ENCODE results near the gene DNPH1.

DNPH1 gene

DNA sequence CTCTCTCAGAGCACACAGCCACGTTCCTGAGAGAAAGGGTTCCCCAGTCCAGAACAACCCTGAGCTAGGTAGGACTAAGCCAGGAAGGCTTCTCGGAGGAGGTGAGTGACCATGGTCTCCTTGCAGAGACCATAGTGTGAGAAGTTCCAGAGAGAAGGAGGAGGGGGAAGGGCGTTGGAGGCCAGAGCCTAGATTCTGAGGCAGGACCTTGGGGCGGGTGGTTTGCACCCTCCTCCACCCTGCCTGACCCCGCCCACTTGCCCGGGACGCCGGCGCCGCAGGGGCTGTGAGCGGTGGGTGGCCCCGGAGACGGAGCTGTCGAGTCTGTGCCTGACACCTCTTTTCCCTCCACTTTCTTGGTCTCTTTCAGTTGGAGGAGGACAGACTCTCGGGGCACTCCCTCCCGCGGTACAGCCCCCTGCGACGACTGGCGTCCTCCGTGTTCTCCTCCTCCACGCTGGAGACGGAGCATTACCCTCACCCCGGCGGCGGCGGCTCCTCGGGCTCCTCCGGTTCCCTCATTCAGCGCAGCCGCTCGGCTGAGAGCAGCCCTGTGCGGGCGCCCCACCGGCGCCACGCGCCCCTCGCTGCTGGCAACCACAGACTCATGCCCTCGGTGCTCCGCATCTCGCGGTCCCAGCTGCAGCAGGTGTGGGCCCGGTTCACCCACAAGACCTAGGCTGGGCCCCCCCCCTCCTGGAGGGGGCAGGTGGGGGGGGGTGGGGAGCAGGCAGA is 40.2 kb upstream of the DNPH1 start:
- ChIA-PET POLR2A (ENCODE audit: low non-redundant PET) (no interaction called here), CTCF (interaction anchor here (0.7 to 1.6 kb wide), 2 partner anchors 39 to 65 kb away, joined by 3 to 8 read pairs; partner anchors contain the start of gene CRIP3)
- no peak for DNase-seq (ENCODE audit: low spot score)
- H3K27ac ChIP-seq, result no peak overlapping the region
- TF ChIP-seq, protein P1, sequence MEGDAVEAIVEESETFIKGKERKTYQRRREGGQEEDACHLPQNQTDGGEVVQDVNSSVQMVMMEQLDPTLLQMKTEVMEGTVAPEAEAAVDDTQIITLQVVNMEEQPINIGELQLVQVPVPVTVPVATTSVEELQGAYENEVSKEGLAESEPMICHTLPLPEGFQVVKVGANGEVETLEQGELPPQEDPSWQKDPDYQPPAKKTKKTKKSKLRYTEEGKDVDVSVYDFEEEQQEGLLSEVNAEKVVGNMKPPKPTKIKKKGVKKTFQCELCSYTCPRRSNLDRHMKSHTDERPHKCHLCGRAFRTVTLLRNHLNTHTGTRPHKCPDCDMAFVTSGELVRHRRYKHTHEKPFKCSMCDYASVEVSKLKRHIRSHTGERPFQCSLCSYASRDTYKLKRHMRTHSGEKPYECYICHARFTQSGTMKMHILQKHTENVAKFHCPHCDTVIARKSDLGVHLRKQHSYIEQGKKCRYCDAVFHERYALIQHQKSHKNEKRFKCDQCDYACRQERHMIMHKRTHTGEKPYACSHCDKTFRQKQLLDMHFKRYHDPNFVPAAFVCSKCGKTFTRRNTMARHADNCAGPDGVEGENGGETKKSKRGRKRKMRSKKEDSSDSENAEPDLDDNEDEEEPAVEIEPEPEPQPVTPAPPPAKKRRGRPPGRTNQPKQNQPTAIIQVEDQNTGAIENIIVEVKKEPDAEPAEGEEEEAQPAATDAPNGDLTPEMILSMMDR (conservative IDR thresholded peaks at IDR 0.05; ENCODE audit: low read depth), result no peak

DNA sequence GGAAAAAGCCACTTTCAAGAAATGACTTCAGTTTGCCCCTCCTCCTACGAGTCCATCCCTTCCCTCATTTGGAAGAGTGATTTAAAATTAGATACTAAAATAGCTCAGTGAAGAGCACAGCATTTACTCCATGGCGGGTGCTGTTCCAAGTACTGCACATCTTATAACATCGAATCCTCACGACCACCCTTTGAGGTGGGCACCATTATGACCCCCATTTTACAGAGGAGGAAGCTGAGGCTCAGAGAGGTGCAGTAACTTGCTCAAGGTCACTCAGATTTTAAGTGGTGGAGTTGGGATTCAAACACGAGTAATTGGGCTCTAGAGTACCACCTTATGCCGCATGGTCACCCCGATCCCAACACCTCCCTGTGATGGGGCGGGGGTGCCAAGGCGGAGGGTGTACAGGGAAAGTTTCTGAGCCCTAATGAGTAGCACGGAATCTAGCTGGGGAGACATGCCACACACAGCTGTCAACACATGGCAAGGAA is 39.5 kb upstream of the DNPH1 start:
- CTCF ChIA-PET, result interaction anchor here (0.5 to 1.6 kb wide), 3 partner anchors 40 to 179 kb away, joined by 3 to 8 read pairs (median 5); partner anchors contain the start of gene CRIP3
- no peak overlapping the region for H3K27ac ChIP-seq
- no peak for DNase-seq (ENCODE audit: low spot score)
- POLR2A ChIA-PET (ENCODE audit: low non-redundant PET), result no interaction called here
- TF ChIP-seq, protein P1 (conservative IDR thresholded peaks at IDR 0.05; ENCODE audit: low read depth), result no peak

DNA sequence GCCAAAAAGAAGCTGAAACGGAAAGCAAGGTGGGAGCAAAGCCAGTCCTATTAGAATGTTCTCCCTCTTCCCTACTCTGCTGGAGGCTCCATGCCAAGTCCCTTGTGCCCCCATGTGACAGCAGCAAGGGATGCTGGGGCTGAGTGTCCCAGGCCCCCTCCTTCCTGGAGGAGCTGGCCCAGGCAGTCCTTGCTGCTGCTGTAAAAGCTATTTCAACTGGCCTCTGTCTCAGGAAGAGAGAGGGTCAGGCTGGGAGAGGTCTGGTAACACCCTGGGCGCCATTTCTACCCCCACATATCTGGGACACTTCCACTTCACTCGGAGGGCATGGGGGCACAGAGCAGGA is 39.0 kb upstream of the DNPH1 start:
- ChIA-PET POLR2A (ENCODE audit: low non-redundant PET) (no interaction called here), CTCF (interaction anchor here (0.6 kb wide), 1 partner anchor 31 kb away, joined by 3 read pairs; no protein-coding TSS in a partner anchor)
- no peak for DNase-seq (ENCODE audit: low spot score)
- H3K27ac ChIP-seq, result no peak overlapping the region
- TF ChIP-seq, protein P1 (conservative IDR thresholded peaks at IDR 0.05; ENCODE audit: low read depth), result no peak

- no peak for DNase-seq (ENCODE audit: low spot score)
- TF ChIP-seq, protein P1 (conservative IDR thresholded peaks at IDR 0.05; ENCODE audit: low read depth), result no peak
- ChIA-PET POLR2A (ENCODE audit: low non-redundant PET) (no interaction called here), CTCF (interaction anchor here (0.6 kb wide), 1 partner anchor 32 kb away, joined by 3 read pairs; no protein-coding TSS in a partner anchor)
- no peak overlapping the region for H3K27ac ChIP-seq
Measured at GRCh38 chr6:43267619-43268354, 38.5 kb upstream of the DNPH1 start.

DNA sequence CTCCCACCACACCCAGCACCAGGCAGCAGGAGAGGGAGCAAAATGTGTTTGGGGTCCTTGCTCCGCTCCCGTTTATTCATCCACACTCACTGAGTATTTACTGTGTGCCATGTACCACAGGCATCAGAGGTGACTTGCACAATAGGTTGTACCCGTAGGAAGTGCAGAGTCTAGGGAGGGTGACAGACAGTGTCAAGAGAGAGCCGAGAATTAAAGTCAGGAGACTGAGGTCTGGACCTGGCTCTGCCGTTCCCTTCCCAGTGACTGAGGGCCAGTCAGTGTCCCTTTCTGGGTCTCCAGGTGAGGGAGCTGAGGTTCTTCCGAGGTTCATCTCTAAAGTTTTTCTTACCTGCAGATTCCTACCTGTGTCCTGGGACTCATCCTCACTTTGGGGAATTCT is 36.3 kb upstream of the DNPH1 start:
- no peak overlapping the region for H3K27ac ChIP-seq
- ChIA-PET CTCF (interaction anchor here (0.5 to 1.1 kb wide), 3 partner anchors 24 to 231 kb away, joined by 3 to 4 read pairs (median 3); no protein-coding TSS in a partner anchor), POLR2A (ENCODE audit: low non-redundant PET) (no interaction called here)
- no peak for DNase-seq (ENCODE audit: low spot score)
- TF ChIP-seq, protein P1 (conservative IDR thresholded peaks at IDR 0.05; ENCODE audit: low read depth), result no peak

DNA sequence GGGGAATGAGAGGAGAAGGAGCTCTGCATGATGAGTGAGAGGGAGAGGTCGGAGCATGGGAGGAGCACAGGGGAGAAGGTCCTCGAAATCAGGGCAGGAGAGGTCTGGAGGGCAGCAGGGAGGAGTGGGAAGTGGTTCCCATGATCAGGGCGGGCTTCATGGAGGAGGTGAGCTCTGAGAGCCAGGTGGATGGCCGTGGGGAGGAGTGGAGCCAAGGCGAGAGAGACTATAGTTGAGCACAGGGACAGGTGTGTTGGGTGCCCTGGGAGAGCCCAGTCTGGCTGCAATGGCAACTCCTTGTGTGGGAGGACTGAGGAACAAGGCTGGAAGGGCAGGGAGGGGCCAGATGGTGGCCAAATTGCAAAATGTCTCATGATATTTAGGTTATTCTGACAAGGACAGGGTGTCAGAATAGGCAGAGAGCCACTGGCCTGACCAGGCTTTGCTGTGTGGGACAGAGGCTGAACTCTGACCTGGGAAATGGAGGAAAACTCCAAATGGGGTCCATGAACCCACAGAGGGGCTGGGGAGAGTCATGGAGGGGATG is 35.4 kb upstream of the DNPH1 start:
- POLR2A ChIA-PET (ENCODE audit: low non-redundant PET), result no interaction called here
- DNase-seq (ENCODE audit: low spot score), result no peak
- CTCF ChIA-PET, result interaction anchor here (0.6 to 3.3 kb wide), 3 partner anchors 70 to 1033 kb away, joined by 4 to 18 read pairs (median 16); no protein-coding TSS in a partner anchor
- H3K27ac ChIP-seq, result no peak overlapping the region
- TF ChIP-seq, protein P1 (conservative IDR thresholded peaks at IDR 0.05; ENCODE audit: low read depth), result no peak
